HG02759 (cell line): ENCODE measurements around the gene KRT31.
"Not testable (repeated sequence)": the region's sequence is repeated elsewhere in the genome, so short reads cannot be mapped to it uniquely, and the experiment has no call there.

Experiments
- ATAC-seq: cut with Tn5 transposase; IDR thresholded peaks from one replicate; pipeline ENCODE4 v1.9.1; 2021; ENCODE audit warnings: mild to moderate bottlenecking, moderate library complexity; ENCODE audit not compliant: unreplicated experiment

Gene KRT31

DNA sequence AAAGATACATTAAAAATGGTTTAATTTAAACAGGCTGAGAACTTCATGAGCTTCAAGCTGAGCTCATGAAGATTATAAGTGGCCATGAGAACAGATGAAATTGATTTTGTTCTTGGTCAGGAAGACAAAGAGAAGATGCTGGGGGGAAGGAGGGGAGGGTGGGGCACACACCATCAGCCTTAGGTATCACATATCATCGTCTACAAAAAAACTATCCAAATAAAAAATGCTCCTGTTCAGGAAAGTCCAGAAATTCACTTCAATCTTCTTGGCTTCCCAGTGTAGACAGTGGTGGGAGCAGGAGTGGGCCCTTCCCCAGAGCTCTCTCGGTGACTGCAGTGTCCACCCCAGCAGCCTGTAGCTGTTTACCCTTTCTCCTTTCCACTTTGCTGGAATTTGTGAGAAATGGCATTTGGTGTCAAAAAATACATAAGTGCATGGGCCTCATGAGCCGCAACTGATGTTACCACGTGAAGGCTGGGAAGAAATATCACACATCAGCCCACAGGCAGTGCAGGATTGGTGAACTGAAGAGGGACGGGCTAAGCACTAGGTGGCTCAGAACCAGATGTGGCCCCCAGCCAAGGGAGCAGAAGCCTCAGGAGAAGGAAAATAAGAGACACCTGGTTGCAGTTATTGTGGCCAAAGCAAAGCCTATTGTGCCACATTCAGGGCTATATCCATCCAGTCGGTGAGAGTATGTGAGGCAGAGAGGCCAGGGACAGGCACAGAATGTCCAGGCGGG lies 20.9 kb upstream of the KRT31 start:
- no peak for ATAC-seq

DNA sequence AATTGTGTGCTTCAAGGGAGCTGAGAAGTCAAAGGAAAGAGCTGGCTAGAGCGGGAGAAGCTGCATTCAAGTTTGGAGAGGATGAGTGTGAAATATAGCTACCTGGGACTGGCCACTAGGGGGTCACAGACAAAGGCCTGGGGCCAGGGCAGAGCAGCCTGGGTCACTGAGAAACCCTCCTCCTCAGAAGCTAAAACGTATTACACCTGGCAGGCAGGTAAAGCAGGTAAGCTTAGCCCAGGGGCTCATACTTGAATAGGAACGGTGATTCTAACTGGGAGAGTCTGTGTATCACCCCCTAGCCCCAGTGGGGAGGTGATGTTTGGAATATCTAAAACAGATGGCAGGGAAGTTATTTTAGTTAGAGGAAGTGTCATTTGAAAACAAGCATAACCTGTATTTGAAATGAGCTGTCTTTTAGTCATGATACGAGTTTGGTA lies 20.2 kb upstream of the KRT31 start:
- no peak for ATAC-seq

- no peak for ATAC-seq
Observed at GRCh38 chr17:41417127-41417526, 19.7 kb upstream of the KRT31 start.

- no peak for ATAC-seq
Observed at GRCh38 chr17:41416479-41416878, 19.1 kb upstream of the KRT31 start.

- ATAC-seq, result no peak
Observed at GRCh38 chr17:41415833-41416335, 18.5 kb upstream of the KRT31 start.

- no peak for ATAC-seq
Observed at GRCh38 chr17:41415411-41415810, 18.0 kb upstream of the KRT31 start.

GRCh38 chr17:41413982-41414381 lies 16.6 kb upstream of the KRT31 start:
- no peak for ATAC-seq

- no peak for ATAC-seq
Observed at GRCh38 chr17:41413353-41413957, 16.0 kb upstream of the KRT31 start.

DNA sequence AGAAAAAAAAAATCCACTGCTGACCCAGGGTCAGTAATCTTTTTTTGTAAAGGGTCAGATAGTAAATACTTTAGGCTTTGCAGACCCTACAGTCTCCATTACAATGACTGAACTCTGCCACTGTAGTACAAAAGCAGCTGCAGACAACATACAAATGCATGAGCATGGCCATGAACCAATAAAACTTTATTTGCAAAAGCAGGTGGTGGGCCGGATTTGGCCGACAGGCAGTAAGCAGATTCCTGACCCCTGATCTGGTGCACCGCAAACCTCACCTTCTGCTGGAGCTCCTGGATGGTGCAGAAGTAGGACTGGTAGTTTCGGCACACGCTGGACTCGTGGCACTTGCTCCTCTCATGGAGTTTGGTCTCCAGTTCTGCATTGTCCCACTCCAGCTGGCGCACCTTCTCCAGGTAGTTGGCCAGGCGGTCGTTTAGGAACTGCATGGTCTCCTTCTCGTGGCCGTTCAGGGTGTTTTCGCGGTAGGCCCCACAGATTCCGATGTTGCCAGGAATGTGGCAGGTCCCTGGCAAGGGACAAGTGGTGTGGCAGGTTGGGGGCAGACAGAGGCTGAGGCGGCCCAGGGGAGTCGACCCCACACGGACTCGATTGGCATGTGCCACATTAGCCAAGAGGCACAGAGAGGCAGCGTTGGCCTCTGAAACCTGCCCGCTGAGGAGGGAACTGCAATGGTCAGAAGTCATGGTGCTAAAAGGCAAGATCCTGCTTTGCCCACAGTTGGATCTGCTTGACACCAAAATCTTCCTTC lies 13.8 kb upstream of the KRT31 start:
- ATAC-seq, result no peak

GRCh38 chr17:41407226-41407625 lies 9.8 kb upstream of the KRT31 start:
- ATAC-seq, result no peak

- no peak for ATAC-seq
Observed at GRCh38 chr17:41406205-41406604, 8.8 kb upstream of the KRT31 start.

DNA sequence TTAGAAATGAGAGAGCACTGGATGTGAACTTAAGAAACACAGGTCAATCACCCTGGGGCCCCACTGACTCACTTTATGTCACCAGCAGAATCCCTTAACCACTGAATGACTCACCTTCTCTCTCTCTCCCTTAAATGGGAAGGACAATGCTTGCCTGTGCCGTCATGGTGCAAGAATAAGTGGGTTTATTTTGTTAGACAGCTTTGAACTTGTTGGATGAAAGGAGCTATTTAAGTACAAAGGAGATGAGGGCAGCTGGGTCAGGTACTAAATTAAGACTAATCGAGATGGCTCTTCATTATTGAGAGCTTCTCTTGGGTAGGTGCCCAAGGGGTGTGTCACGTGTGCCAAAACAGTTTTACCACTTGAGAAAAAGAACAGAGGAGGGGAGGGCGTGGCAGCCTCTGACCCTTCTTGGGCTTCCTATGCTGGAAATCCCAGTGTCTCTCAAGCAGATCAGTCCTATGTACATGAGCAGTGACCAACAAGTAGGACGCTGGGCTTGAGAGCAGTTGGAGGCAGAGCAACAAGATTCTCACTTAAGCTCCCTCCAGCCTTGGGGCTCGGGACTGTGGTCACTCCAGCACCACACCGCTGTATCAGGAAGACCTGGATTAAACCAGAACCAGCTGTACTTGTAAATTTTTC lies 6.7 kb upstream of the KRT31 start:
- ATAC-seq, result no peak

DNA sequence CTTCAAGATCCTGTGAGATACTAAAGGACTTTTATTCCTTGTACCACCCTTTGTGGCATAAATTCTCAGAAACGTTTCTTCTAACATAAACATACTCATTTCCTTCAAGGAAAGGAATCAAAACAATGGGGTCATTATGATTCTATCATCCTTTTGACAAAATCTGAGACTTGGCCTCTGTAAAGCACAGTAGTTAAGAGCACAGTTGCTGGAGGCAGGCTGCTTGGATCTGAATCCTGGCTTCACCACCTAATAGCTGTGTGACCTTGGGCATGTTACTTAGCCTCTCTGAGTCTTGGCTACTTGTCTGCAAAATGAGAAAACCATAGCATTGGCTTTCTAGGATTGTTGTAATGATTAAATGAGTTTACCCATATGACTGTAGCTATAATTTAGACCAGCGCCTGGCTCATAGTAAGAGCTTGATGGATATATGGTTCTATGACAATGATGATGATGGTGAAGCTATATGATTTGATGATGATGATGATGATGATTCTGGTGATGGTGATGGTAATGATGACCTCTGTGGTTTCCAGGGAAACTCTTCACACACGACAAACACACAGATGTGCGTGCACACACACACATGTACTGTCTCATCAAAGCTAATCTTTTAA lies 6.1 kb upstream of the KRT31 start:
- no peak for ATAC-seq

DNA sequence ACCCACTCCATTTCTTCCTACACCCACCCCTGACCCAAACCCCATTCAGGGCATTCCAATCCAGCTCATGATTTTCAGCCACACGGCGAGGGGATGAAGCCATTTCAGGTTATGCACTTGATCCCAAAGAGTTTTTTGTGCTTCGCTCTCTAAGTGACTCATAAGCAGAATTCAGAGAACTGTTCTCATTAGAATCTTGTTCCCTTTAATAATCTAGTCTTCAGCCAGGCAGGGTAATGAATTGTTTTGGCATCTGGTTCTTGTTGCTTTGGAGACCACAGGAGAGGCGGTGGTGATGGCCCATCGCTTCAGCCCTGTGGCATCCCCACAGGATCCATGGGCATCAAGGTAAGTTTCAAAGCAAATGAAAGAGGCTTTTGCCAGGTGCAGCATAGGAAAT lies 4.8 kb upstream of the KRT31 start:
- ATAC-seq, result no peak

DNA sequence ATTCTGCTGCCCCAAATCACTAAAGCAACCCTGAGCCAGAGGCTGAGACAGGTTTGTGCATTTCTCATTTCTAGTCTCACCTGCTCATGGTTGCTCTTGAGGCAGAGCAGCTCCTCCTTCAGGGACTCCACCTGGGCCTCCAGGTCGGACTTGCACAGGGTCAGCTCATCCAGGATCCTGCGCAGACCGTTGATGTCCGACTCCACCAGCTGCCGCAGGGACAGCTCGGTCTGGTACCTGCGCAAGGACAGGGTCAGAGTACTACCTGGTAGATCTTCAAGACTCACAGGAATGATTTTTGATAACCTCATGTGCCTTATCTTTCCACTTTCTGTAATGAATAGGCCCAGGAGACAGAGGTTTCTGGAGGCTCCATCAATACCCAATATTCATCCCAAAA lies 1.1 kb downstream of the KRT31 start:
- no peak for ATAC-seq

GRCh38 chr17:41395611-41396010 lies 1.8 kb downstream of the KRT31 start:
- ATAC-seq, result no peak

GRCh38 chr17:41395044-41395443 lies 2.4 kb downstream of the KRT31 start:
- ATAC-seq, result not testable (repeated sequence)

DNA sequence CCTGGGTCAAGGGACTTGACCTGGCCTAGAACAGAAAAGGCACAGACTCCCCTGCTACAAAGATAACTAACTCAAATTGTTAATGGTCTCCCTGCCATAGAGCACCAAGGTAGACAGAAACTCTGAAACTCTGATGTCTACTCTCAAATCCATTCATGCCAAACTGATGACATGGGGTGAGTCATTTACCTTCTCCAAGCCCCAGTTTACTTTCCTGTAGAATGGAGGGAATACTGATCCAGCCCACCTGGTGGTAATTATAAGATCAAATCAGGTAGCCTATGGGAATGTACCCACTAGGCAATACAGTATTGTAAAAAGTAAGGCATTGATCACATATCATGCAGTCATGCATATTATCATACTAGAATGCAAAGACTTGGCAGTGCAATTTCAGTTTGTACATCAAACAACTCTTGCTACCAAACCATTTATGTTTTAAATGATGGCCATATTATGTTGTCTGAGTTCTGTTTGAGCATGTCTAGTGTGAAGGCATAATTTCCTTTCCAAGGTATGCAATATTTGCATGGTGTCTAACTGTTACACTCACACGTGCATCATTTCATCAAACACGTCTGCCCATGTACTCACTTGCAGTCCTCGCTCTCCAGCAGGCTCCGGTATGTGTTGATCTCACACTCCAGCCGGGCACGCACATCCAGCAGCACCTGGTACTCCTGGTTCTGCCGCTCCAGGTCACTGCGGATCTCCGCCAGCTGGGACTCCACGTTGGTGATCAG lies 3.0 kb downstream of the KRT31 start:
- no peak for ATAC-seq

GRCh38 chr17:41393826-41394225 lies 3.6 kb downstream of the KRT31 start:
- no peak for ATAC-seq

GRCh38 chr17:41393294-41393693 lies 4.1 kb downstream of the KRT31 start:
- ATAC-seq, result no peak
